HTR-8/SVneo (cell line): ENCODE data around the gene ESPN.
"Not testable (repeated sequence)": the region's sequence is repeated elsewhere in the genome, so short reads cannot be mapped to it uniquely, and the experiment has no call there.

Experiments used
- DNase-seq: peaks from one replicate; pipeline ENCODE4 v3.0.0; 2011; ENCODE audit warnings: low spot score, mixed read lengths; ENCODE audit not compliant: insufficient read length
- FAIRE-seq: peaks from 2 replicates; lab custom pipeline; 2011; peaks lifted over from hg19 to GRCh38; lab: Jason Lieb, UNC

The ESPN gene

DNA sequence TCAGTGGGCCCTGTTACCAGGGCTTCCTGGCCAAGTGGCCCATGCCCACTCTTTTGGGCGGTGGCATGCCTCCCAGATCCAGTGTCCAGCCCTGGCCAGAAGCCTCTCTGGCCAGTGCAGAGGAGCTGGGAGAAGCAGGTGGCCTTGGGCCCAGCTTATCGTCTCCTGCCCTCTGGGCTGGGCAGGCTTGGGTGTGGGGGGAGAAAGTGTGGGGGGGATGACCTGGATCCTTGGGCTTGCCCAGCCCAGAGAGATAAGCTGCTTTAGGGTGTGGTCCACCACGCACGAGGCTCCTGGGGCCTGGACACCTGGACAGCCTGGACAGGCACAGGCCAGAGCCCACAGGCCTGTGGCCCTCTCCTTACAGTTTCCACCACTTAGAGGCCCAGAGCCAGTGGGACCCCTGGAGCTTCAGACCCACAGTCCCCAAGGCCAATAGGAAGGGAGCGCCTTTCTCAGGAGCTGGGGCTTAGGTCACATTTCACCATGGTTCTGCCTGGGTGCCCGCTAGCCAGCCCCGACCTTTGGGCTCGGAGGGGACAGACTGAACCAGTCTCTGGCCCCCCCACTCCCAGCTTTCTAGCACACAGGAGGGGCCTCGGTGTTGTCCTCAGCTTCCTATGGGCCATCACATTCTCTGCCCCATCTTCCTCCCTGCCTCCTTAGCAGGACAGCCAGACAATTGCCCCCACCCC lies 1.8 kb downstream of the ESPN start:
- FAIRE-seq = no peak
- DNase-seq = no peak

DNA sequence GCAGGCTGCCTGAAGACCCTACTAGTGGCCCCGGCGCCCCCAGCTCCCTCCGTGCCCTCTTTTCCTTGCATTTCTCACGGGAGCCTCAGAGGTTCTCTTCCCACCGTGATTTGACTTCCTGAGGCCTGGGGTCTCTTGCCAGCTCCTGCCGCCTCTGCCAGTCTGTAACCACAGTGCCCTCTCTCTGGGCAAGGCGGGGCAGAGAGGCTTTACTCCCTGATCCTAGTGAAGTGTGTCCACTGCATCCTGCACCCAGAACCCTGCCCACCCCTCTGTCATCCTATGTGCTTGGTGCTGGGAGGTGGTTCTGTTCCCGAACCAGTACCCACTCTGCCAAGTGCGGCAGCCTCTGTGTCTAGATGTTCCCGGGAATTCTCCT lies 2.4 kb downstream of the ESPN start:
- DNase-seq (no peak), FAIRE-seq (no peak)

DNA sequence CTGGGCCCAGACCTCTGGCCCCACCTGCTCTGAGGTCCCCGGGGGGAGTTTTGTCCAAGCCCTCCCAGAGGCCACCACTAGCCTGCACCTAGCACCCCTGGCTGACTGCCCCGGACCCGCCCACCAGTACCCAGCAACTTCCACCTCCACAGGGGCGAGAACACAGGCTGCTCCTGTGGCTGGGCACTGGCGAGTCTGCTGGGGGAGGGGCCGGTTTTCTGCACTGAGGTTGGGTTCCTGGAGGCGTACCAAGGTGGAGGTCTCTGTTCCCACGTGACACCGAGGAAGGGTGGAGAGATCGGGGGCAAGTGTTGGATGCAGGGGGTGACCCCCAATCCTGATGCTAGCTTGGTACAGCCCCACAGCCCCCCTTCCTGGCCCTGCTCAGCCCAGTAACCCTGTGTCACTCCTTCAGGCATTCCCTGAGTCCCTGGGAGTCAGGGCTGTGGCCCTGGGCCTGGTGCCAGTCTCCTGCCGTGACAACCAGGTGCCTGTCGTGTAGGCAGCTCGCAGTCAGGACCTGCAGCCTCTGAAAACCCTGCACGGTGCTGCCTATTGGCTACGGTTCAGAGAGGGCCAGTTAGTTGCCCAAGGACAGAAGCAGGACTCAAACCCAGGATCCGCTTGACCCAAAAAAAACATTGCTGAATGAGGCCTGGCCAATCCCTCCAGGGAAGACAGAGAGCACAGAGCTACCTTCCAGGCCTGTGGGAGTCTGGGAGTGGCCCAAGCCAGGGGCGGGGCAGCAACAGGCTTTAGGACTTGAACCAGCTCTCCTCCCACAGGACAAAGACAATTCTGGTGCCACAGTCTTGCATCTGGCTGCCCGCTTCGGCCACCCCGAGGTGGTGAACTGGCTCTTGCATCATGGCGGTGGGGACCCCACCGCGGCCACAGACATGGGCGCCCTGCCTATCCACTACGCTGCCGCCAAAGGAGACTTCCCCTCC lies 3.1 kb downstream of the ESPN start:
- DNase-seq (no peak), FAIRE-seq (no peak)

DNA sequence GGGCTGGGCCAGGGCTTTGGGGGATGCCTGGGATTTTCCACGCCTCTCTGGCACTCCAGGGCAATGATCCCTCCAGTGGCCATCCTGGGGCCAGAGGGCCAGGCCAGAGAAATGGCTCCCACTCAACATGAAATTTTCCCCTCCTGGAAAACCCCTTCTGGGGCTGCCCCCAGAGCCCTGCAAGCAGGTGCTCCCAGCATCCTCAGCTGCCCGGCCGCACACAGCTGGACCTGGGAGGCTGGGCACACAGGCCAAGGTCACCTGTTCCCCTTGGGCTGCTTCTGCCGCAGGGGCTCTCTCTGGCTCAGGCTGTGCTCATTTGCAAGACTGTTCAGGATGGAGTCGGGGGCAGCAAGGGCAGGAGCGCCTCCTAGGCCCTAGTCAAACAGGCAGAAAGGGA lies 3.9 kb downstream of the ESPN start:
- peak; percentile 74 for FAIRE-seq
- not testable (repeated sequence) for DNase-seq

DNA sequence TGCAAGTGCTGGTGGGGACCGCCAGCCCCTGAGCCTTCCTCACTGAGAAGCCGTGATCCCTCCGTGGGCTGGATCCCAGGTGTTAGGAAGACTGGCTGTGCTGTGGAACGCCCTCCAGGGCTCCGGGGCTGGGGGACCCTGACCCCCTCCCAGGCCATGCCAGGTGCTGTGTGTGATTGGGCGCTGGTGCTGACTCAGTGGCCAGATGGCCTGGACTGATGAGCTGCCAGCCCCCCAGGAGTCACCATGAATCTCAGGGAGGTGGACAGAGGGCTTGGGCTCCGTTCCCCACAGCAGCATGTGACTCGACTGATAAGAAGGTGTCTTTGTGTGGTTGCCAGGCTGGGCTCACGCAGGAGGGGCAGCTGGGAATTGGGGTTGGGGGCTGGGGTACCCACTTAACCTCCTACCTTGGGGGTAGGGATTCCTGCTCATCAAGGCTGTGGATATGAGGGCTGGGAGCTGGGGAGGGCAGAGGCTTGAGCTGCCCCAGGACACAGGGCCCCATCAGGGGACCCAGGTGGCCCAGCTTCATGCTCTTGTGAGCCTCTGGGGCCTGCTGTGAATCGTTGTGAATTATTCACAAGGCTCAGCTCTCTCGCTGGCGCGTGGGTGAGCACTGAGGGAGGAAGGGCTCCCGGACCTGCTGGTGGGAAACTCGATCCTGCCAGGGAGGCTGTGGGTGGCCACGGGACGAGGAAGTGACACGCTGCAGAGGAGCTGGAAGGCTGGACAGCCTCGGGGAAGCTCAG lies 5.3 kb downstream of the ESPN start:
- FAIRE-seq = peak; percentile 80
- not testable (repeated sequence) for DNase-seq

DNA sequence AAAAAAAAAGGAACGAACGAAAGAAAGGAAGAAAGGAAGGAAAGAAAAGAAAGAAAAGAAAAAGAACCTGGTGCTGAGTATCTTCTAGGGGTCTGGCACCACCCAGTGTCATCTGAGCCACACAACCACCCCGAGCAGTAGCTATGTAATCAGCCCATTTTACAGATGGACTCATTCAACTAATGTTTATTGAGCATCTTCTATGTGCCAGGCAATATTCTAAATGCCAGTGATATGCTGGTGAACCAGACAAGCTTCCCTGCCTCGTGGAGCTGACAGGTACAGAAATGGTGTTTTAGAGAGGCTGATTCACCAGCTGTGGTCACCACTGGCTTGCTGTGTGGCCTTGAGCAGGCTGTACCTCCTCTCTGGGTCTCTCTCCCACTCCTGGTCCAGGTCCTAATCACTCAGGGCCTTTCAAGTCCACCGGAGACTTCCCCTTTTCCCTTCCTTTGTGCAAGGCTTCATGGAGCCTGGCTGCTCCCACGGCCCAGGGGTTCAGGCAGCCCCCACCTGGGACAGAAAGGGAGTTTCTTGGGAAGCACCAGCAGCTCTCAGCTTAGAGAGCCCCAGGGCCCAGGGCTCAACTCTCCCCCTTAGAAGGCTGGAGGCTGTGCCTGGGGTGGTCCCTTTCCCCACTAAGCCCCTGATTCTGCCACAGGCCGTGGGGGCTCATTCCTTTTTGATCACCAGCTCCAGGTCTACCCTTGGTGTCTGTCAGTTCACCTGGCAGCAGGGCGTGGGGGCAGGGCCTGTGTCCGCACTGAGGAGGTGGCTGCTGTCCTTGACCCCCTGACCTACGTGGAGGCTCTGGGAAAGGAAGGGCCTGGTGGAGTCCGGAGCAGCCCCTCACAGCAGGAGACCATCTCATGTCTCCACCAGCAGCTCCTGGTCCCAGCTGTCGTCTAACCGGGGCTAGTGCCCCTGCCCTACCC lies 7.3 kb downstream of the ESPN start:
- peak; percentile 26 for FAIRE-seq
- DNase-seq = not testable (repeated sequence)

DNA sequence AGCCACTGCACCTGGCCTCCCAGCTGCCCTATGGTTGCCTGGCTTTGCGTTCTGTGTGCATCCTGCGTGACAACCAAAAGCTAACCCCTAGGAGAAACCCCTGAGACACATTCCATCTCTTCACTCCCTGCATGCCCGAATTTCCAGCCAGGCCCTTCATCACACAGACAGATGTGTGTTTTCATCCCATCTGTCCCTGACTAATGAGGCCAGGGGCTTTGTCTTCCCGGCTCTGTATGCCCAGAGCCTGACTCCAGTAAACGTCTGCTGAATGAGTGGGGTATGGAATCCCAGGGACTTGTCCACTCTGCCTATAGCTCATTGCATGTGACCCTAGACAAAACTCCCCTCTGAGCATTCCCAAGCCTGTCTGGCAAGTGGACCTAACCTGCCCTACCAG lies 9.6 kb downstream of the ESPN start:
- FAIRE-seq = no peak

DNA sequence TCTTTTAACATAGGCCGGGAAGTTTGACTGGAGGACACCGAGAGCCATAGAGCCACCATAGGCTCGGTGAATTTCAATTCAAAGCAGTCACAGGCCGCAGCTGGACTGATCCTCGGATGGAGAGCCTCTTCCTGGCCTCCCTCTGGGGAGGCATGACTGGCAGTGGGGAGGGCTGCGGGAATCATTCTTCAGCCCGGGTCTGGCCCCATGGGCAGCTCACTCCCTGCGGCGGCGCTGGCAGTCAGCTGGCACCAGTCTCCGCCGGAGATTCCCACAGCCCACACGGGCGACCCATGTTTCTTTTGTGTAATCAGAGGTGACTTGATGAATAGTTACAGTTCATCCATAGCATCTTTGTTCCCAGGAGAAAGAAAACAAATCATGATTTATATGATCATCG lies 10.6 kb downstream of the ESPN start:
- DNase-seq (no peak), FAIRE-seq (no peak)

More for the DNA sequence above, 9.6 kb downstream of the ESPN start:
- no peak for DNase-seq

DNA sequence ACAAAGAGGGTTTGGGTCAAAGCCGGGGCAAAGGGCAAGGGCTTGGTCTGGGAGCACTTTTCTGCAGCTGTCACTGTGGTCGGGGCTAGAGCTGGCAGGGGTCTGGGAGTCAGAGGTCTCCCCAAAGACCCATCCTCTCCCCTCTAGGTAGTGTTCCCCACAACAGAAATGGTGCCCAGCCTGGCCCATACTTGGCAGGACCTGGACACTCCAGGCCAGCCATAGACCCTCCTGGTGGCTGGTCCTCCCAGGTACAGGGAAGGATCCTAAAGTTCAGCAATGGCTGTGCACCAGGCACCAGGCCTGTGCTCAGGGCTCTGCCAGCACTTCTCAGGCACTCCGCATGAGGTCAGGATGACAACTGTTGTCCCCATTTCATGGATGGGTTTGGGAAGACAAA lies 11.0 kb downstream of the ESPN start:
- FAIRE-seq (no peak), DNase-seq (no peak)

DNA sequence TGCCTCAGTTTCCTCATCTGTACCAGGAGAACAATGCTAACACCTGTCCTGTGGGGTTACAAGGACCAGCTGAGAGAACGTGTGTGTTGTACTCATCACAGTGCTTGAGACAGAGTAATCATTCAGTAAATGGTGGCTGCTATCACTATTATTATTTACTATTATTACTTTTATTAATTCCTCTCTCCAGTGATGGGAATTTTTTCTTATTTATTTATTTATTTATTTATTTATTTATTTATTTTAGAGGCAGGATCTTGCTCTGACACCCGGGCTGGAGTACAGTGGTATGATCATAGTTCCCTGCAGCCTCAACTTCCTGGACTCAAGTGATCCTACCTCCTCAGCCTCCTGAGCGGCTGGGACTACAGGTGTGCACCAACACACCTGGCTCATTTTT lies 11.7 kb downstream of the ESPN start:
- not testable (repeated sequence) for DNase-seq, FAIRE-seq

DNA sequence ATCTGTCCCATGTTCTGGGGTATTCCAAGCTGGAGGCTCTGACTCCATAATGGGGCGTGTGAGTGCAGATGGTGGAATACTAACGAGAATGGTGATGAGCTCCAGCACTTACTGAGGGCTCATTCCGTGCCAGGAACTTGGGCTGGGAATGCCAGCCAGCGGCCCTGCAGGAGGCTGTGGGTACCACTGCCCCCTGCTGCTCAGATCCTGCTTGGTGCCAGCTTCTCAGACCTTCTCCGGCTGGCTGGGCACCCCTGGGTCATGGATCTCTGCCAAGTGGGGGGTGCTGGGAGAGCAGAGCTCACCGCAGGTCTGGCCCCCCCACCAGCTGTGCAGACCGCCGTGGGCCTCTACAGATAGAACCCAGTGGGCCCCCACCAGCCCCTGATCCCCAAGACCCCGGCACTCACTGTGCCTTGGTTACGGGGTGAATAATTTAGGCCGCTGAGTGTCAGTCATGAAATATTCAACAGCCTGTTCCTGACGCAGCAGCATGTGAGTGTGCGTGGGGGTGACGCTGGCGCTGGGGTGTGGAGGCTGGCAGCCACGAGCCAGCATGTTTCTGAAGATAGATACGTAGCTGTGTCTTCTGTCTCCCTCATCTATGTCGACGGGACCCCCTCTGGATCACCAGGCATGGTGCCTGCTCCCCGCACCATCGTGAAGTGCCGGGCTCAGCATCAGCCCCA lies 12.6 kb downstream of the ESPN start:
- FAIRE-seq, DNase-seq: not testable (repeated sequence)

DNA sequence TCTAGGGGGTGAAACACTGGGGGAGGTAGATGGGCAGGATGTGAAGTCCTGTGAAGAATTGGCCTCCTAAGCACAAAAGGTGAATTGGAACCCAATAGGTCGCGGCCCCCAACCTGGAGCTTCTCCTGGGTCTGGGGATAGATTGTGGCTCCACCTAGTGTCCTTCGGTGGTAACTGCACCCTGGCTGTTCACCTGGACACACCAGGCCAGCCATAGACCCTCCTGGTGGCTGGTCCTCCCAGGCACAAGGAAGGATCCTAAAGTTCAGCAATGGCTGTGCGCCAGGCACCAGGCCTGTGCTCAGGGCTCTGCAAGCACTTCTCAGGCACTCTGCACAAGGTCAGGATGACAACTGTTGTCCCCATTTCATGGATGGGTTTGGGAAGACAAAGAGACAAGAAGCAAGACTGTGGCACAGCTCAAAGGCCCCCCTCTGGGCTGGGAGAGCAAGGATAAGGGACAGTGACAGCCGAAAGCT lies 13.5 kb downstream of the ESPN start:
- peak; percentile 36 for FAIRE-seq

DNA sequence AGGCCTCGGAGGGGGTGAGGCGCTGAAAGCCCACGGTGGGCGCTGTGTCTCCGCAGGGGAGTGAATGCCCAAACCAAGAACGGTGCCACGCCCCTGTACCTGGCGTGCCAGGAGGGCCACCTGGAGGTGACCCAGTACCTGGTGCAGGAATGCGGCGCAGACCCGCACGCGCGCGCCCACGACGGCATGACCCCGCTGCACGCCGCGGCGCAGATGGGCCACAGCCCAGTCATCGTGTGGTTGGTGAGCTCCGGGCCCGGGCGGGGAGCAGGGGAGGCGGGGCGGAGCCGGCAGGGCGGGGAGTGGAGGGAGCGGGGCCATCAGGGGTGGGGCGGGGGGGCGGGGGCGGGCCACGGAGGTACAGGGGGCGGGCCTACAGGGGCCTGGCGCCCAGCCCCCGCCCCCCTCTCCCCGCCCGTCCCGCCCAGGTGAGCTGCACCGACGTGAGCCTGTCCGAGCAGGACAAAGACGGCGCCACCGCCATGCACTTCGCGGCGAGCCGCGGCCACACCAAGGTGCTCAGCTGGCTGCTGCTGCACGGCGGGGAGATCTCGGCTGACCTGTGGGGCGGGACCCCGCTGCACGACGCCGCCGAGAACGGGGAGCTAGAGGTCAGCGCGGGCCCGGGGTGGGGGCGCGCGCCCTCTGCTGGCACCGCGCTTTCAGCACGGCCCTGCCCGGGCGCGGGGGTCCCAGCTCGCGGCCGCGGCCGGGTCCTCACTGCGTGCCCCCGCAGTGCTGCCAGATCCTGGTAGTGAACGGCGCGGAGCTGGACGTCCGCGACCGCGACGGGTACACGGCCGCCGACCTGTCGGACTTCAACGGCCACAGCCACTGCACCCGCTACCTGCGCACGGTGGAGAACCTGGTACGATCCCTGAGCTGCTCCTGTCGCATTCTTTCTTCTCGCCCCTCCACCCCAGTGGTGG lies 15.9 kb downstream of the ESPN start:
- DNase-seq (peak; percentile 56), FAIRE-seq (peak; percentile 28)

More for the DNA sequence above, 13.5 kb downstream of the ESPN start:
- DNase-seq = peak; percentile 66

DNA sequence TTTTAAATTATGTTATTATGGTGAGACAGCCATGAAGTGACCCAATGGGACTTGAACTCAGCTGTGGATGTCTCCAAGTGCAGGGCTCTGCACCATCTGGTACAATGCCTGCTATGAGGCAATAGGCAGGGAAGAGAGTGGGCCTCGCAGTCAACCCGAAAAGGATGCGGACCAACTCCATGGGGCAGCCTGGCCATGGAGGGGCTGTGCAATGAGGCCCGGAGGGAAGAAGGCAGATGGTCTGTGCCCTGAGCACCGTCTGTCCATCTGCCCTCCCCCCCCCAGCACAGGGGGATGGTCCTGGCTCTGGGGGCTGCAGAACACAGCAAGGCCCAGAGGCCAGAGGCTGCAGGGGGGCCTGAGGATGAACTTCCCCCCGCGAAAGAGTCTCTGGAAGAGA lies 17.0 kb downstream of the ESPN start:
- FAIRE-seq (no peak), DNase-seq (no peak)

DNA sequence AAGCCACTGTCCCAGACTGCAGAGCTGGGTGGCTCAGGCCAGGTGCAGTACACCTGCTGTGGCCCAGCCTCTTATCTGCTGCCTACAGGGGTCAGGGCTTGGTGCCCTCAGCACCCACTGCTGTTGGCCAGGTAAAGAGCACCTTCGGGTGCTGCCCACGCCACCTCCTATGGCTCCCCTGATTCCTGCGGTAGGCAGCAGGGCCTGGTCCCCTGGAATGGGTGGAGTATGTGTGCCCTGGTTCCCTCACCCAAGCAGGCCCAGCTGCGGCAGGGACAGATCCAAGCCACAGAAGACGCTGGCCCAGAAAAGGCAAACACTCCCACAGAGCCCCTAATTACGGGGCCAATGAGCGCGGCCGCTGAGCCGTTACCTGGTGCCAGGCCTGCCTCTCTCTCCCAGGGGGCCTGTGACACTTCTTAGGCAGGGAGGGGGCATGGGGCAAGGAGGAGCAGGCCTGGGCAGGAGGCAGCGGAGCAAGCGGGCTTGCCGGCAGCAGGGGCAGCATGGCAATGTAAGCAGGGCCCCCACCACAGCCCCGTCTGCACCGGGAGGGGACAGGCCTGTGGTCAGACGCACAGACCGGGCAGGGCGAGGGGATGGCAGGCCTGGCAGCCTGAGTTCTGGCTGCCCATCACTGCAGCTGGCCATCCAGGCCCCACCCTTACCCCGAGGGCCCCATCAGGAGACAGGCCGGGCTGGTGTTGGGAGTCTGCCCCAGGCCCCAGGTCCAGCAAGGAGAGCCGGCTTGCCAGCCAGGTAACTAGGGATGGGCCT lies 19.0 kb downstream of the ESPN start:
- FAIRE-seq = no peak
- DNase-seq = no peak

DNA sequence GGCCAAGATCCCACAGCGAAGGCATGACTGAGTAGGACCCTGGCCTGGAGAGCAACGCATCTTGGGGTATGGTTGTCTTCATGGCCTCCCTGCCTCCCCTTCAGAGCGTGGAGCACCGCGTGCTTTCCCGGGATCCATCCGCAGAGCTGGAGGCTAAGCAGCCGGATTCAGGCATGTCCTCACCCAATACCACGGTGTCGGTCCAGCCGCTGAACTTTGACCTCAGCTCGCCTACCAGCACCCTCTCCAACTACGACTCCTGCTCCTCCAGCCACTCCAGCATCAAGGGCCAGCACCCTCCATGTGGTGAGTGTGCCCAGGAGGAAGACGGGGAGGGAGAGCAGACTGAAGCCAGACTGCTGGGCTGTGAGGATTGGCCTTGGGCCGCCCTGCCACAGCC lies 19.8 kb downstream of the ESPN start:
- DNase-seq (no peak), FAIRE-seq (peak; percentile 16)
